HTR-8/SVneo (cell line): ENCODE data around the gene JAKMIP3.

ENCODE experiments used
- DNase-seq: peaks from one replicate; pipeline ENCODE4 v3.0.0; 2011; ENCODE audit warnings: low spot score, mixed read lengths; ENCODE audit not compliant: insufficient read length
- FAIRE-seq: peaks from 2 replicates; lab custom pipeline; 2011; peaks lifted over from hg19 to GRCh38; lab: Jason Lieb, UNC

The JAKMIP3 gene

DNA sequence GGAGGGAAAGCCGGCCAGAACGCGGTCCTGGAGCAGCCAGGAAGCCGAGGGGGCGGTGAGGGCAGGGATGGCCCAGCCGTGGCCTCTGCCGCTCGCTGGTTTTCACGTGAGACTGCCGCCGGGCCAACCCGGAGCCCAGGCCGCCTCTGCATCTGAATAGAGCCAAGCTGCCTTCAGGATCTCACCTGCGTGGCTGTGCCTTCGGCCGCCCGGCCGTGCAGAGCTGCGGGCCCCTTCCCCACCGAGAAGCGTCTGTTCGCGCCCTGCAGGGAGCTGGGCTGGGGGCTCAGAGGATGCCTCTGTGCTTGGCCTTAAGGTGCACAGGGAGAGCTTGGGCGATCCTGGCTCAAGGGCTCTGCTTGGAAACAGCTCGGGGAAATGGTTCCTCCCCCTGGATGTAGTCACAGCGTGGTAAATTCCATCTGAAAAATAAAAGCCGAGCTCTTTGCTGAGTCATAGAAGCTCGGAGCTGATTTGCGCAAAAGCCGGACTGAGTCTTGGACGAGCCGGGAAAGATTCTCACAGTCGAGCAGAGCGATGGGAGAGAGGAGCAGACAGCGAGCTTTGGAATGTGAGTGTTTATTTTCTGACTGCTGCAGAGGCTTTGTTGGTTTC, at the start of gene JAKMIP3:
Gene JAKMIP3, plus strand, starts transcription at position 456 of the 615 bp plus-strand sequence. CDS start 38,863 bp downstream, outside the sequence.
- FAIRE-seq (no peak), DNase-seq (peak; percentile 70)

DNA sequence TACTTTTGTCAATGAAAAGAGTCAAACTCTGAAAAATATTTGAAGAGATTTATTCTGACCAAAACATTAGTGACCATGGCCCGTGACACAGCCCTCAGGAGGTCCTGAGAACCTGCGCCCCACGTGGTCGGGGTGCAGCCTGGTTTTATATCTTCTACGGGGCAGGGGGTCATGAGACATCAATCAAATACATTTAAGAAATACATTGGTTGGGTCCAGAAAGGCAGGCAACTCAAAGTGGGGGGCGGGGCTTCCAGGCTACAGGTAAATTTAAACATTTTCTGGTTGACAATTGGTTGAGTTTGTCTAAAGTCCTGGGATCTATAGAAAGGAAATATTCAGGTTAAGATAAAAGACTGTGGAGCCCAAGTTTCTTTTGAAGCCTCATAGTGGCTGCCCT, 49.2 kb upstream of the JAKMIP3 start:
- no peak for FAIRE-seq
- DNase-seq: no peak

DNA sequence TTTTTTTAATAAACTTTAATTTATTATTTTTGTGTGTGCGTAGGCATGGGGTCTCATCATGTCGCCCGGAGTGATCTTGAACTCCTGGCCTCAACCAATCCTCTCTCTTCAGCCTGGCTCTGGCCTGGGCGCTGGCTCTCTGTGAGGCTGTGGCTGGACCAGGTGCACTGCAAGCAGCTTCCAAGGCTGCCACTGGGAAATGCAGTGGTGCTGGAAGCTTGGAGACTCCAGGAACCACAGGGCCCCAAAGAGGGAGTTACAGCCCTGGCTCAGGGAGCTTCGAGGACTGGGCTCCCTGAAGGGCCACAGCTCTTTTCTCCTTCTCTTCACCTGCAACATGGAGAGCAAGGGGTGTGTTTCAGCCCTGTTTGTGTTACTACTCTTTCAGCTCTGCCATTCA, 47.3 kb upstream of the JAKMIP3 start:
- no peak for DNase-seq
- FAIRE-seq: no peak

DNA sequence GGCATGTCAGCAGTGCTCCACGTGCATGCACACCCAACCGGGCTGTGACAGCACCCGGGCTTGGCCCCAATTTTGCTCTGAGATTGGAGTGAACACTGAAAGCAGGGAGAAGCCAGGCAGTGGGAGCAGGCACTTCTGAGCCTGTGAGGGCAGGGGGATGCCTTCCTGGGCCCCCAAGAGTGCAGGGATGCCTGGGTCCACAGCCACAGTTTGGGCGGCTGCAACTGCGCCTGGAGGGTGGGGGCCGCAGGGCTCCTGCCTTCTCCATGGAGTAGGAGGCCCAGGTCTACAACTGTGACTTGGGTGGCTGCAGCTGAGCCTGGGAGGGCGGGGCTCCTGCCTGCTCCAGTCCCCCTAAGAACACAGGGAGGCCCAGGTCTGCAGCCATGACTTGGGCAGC, 46.4 kb upstream of the JAKMIP3 start:
- FAIRE-seq: no peak

DNA sequence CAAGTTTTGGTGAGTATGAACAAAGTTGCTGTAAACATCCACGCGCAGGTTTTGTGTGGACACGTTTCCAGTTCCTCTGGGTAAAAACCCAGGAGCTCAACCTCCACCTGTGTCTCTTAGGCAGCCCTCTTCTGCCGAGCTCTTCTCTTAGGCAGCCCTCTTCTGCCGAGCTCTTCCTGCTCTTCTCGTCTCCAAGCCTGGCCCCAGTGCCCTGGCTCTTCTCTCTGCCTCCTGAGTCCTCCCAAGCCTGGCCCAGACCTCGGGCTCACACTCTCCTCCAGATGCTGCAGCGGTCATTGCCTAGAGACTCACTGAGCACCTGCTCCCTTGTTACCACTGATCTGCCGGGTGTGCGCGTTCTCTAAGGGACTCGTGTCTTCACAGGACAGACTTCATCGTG, 45.3 kb upstream of the JAKMIP3 start:
- DNase-seq (no peak), FAIRE-seq (no peak)

More for the DNA sequence above, 46.4 kb upstream of the JAKMIP3 start:
- no peak for DNase-seq

DNA sequence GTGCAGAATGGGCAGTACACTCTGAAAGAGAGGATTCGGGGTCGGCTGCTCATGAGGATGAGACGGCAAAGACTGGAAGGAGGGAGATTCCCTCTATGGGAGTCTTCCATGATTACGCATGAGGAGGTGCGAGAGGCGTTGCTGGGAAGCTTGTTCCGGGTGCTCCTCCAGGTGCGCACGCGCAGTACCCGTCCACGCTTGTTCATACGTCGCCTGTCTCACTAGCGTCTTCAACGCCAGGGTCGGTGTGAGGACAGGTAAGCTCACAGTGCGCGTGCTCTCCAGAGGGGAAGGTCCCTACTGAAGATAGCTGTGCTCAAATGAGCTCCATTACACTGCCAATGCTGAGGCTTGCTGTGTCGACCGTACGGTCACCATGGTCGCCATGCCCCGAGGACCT, 44.7 kb upstream of the JAKMIP3 start:
- FAIRE-seq: no peak
- no peak for DNase-seq

DNA sequence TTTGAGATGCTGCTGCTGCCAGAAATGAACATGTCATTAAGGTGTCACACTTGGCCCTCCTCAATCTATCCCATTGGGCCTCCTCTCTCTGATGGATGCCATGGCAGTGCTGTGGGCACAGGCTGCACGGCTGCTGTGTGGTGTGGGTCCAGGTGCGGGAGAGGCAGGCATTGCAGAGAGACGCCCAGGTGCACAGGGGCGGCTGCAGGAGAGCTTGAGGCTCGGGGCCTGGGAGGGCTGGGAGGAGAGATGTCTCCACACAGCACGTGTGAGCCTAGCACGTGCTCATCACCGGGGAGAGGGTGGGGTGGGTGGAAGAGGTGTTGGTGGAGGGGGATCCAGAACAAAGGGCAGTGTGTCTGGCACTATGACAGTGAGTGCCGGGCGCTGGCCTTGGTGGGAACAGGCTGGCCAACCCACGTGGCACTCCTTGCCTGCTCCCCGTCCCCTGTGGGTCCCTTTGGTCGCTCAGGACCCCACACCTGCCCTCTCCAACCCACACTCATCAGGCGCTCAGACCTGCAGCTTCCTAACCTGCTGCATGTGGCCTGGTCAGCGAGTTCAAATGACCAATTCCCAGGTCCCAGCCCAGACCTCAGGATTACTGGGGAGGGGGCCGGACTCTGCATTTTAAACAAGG, 44.1 kb upstream of the JAKMIP3 start:
- no peak for DNase-seq
- FAIRE-seq: no peak

DNA sequence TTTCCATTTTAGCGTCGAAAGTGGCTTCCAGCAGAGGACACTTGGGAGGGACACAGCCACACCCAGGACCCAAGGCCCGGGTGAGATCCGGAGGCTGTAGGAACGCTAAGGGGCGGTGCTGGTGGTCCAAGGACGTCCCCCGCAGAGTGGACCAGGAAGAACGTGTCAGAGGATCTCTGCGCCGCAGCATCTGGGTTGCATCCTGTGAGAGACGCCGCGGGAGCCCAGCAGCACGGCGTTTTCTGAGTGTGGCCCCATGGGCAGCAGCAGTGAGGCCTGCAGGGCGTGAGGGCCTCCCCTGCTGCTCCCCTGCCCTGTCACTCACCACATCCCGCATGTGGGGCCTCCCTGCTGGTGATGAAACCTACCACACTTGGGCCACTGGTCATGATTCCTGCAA, 43.5 kb upstream of the JAKMIP3 start:
- DNase-seq (no peak), FAIRE-seq (no peak)

DNA sequence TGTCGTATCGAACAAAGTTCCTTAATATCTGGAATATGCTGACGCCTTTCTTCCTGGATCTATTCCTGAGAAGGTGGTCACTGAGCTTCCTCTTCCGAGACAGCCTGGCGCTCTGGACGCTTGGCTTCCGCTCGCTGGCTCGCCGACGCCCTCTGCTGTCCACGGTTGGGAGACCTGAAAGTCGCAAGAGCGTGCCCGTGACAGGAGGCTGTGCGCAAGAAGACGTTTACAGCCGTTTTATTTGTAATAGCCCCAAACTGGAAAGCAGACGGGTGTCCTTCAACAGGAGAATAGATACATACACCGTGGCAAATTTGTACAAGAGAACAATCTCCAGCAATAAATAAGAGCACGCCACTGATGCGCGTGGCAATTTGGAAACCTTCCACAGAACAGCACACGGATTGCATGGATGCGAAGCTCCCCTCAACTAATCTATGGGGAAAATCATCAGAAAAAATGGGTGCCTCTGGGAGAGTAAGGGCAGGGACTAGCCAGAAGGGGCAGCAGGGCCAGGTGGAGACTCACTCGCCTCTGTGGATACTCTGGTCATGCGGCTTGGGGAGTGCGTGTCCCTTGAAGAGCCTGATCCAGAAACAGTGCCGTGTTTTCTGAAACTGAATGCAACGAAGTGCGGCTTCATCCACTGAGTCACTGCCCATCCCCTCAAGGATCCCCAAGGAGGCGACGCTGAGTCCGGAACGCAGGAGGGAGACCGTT, 42.5 kb upstream of the JAKMIP3 start:
- peak; percentile 16 for FAIRE-seq

DNA sequence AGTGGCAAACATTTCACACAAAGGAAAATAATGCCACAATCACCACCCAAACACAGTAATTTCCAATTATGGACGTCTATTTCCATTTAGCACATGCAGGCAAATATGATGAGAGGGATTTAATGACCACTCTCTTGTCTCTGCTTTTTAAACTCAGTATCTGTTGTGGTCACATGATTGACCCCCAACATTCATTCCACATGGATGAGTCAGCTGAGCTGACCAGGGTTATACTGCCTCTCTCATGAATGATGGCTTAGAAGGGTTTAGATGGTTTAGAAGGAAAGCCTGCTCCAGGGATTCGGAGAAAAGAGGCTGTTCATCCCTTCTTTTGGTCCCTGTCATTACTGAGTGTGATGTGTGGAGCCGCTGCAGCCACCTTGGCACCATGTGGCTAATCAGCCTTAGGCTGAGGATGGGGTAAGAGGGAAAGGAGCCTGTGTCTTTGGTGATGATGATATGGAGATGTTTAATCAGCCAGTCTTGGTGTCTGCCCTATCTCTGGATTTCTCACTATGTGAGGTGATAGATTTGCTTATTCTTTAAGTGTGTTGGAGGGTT, 38.2 kb upstream of the JAKMIP3 start:
- peak; percentile 38 for DNase-seq
- FAIRE-seq: no peak

More for the DNA sequence above, 42.5 kb upstream of the JAKMIP3 start:
- DNase-seq: peak; percentile 72

DNA sequence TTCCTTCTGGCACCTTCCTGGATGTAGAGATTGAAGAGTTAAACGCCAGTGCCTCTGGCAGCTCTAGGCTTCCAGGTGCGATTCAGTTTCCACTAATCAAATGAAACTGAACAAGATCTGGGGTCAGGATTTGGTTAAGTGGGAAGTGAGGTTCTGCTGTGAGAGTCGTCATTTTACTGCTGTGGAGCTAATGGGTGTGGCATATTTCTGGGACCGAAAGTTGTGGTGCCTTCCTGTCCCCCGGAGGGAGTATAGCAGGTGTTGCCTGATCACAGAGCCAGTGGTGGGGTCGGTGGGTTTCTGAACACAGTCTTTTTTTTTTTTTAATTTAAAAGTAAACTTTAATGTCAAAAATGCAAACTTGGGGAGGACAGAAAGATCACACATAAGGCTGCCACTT, 37.0 kb upstream of the JAKMIP3 start:
- FAIRE-seq (no peak), DNase-seq (no peak)

DNA sequence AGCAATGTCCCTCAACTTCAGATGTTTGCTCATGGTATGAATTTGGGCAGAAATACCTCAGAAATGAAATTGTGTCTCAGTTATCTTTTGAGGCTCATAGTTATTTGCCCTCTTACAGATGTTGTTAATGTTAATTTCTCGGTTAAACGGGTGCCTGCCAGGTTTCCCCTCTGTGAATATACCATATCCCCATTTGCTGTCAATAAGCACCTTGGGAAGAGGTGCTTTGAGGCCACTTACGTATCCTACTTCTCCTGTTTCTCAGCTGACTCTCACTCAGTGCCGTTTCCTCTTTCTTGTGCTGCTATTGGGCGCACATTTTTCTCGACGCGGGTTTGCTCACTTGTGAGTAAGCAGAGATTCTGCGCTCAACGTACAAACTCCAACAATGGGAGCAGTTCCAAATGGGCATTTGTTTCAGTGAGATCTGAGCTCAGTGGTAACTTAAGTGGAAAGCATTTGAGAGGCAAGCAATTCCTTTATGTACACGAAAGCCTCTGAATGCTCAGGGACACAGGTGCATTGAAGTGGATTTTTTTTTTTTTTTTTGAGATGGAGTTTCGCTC, 34.8 kb upstream of the JAKMIP3 start:
- DNase-seq (no peak), FAIRE-seq (no peak)

DNA sequence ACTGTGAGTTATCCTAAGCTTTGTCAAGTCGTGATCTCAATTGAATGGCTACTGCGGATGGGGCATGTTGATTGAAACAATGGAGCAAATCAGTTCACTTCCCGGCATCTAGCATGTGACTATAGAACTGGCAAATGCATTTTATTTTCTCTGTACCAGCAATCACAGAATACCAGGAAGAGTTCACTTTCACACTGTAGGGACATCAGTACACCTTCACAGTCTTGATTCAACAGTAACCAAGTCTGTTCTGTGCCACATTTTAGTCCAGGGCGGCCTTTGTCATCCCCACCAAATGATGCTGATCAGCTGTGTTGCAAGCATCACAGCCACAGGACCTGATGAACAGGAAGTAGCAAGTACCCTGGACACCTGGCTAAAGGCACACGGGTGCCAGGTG, 32.1 kb upstream of the JAKMIP3 start:
- DNase-seq (no peak), FAIRE-seq (no peak)

DNA sequence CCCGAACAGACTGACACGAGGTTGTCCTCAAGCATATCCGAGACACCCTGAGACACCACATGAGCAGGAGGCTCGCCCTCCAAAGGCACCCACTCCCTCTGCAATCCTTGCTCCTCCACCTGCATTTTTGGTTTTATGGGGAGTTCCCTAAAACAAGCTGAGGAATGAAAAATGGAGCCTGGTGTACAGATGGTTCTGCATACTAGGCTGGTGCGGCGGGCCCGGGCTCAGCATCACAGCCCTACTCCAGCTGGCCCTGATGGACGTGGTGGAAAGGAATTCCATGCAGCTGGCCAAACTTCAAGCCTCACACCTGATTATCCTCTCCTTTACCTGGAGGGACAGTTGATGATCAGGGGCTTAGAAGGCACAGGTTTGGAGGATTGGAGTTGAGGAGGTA, 30.3 kb upstream of the JAKMIP3 start:
- DNase-seq (no peak), FAIRE-seq (no peak)

DNA sequence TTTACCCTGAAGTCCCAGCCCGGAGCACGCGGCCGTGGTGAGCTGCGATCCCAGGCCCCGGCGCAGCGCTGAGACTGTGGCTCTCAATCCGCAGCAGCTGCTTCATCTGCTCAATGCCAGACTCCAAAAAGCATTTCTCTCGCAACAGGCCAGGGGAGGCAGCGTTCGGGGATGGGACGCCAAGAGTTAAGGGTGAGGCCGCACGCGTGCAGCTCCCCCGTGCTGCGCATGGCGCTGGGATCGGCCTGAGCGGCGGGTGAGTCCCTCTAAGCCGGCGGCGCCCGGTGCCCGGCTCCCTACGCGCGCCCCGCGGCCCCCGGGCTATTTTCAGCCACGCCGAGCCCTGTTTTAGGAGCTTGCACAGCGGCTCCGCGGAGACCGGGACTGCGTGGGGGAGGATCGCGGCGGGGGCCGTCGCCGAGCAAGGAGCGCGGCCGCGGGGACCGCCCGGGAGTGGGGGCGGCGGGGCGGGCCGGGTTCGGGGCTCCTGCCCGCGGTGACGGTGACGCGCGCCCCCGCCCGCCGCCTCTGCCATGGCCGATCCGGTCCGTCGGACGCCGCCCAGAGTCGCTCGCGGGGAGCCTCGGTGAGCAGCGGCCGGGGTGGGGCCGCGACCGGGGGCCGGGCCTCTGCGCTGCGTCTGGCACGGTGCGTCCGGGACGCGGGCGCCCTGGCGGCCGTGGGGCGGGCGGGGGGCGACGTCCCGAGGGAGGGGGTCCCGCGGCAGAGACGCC, 29.4 kb upstream of the JAKMIP3 start:
- no peak for FAIRE-seq
- DNase-seq: no peak

DNA sequence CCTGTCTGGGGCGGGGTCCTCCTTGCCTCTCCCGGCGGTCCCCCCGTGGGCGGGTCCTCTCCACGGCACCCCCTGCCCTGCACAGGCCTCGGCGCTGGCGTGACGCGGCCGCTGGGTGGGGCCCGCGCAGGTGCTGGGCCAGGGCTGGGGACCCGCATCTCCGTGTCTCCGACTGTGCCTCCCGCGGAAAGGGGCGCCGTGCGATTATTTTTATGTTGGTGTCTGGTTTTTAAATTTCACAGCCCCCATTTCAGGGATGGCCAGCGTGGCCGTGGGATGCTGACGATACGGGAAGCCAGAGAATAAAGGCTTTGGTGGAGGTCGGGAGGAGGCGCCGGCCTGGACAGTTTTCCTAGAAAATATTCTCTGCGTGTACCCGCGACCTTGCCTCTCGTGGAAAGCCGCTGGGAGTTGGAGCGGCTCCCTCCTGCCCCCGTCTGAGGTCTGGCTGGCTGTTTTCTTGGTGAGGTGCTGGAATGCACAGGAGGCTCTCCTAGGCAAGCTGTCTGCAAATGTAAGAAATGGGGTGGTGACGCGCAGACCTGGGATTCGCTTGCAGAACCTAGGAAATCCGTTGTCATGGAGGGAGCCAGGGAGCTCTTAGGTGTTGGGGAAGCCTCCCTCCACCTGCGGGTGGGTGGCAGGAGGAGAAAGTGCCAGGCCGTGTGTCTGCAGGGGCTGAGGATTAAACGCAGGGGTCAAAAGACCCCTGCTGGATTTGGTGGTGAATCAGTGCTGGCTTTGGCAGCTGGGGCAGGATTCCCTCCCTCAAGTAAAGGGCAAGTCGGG, 28.7 kb upstream of the JAKMIP3 start:
- FAIRE-seq (no peak), DNase-seq (peak; percentile 12)

DNA sequence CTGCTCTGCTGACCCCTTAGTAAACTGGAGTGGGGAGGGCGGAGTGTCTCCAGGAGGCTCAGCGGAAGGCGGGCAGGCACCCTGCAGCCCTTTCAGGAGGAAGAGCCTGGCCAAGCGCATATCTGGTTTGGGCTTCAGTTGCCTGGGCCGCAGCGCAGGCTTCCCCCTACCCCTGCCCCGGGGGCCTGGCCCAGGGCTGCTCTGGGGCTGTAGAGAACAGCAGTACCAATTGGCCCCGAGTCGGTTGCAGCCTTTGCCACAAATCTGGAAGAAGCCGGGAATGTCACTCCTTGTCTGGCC, 28.1 kb upstream of the JAKMIP3 start:
- no peak for FAIRE-seq
- DNase-seq: no peak

DNA sequence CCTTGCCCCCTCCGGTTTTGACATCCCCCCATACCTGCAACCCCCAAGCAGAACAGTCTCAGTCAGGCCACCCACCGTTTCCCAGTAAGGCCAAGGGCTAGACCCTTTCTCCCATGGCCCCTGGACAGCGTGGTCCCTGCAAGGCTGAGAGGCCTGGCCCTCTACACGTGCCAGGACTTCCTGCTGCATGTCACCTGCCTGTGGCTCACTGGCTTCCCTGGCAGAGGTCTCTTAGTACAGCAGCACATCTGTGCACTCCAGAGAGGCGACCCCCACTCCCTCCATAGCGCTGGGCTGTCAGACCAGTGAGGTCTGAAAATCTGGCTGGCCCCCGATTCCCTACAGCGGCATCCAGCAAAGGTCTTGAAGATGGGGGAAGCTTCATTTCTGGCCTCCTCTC, 26.4 kb upstream of the JAKMIP3 start:
- FAIRE-seq (no peak), DNase-seq (no peak)

DNA sequence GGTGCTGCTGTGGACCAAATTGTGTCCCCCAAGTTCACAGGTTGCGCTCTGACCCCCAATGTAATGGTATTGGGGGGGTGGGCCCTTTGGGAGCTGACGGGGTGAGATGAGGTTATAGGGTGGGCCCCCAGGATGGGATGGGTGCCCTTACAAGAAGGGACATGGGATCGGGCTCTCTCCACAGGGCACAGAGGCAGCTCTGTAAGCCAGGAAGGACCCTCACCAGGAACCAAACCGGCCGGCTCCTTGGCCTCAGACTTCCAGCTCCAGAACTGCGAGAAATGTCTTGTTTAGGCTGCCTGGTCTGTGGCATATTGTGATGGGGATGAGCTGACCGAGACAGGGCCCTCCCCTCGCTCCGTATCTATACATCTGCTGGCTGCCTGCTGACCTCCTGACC, 25.7 kb upstream of the JAKMIP3 start:
- no peak for FAIRE-seq

DNA sequence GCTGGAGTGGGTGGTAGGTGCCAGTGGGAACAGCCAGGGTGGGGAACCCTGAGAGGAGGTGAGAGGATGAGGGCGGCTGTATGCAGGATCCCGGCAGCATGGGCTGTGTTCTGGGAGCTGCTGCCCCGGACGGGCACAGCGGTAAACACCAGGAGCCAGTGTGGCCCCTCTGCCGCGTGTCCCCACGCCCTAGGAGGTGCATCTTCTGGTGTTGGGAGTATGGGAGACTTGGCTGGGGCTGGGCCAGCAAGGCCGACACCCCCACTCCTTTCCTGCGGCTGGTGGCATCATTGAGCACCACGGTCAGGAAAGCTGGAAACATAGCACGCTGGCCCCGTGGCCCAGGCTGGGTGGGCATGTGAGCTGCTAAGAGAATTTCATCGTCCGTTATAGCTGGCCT, 24.4 kb upstream of the JAKMIP3 start:
- FAIRE-seq (no peak), DNase-seq (no peak)

More for the DNA sequence above, 25.7 kb upstream of the JAKMIP3 start:
- DNase-seq: no peak
